ENCODE data around the gene NRXN3.
"Not testable (repeated sequence)": the region's sequence is repeated elsewhere in the genome, so short reads cannot be mapped to it uniquely, and the experiment has no call there.

Gene NRXN3

GRCh38 chr14:78445275-78445674 is 275.1 kb downstream of the NRXN3 start:
- Mint-ChIP-seq H3K27ac (no peak overlapping the region), H3K4me1 (ENCODE audit: low read depth) (peaks cover 1% of the 10 kb centered on the region), H3K9me3 (no peaks in the 10 kb centered on the region), H3K36me3 (ENCODE audit: low read depth) (no peaks in the 10 kb centered on the region), H3K27me3 (peaks cover 3% of the 10 kb centered on the region), H3K4me3 (no peak overlapping the region)
- intact Hi-C loops (cut with micrococcal nuclease) = loop anchor here (5.0 kb wide), 1 partner anchor 152 kb away; no protein-coding TSS in a partner anchor

DNA sequence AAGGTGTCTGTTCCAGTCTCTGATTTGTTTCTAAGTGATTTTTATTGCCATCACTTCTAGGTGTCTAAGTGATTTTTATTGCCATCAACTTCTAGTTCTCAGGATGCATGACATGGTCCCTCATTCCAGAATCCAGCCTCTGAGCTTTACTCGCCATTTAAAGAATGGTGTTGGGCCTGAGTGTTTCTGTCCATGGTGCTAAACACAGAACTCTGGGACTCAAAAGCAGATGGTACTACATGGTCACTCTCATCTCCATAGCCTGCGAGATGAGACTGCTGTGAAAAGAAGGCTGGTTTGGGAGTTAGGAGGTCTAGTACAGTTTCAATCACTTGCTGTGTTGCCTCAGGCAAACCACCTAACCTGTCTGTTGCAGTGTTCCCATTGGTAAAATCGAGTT is 276.6 kb downstream of the NRXN3 start:
- Mint-ChIP-seq H3K36me3 (ENCODE audit: low read depth) (no peaks in the 10 kb centered on the region), H3K9me3 (no peaks in the 10 kb centered on the region), H3K27ac (no peak overlapping the region), H3K27me3 (peaks cover 1% of the 10 kb centered on the region), H3K4me1 (ENCODE audit: low read depth) (peaks cover 14% of the 10 kb centered on the region), H3K4me3 (no peak overlapping the region)
- intact Hi-C loops (cut with micrococcal nuclease) = loop anchor here (5.0 kb wide), 1 partner anchor 150 kb away; no protein-coding TSS in a partner anchor

- H3K36me3 Mint-ChIP-seq (ENCODE audit: low read depth) = no peaks in the 10 kb centered on the region
- no peaks in the 10 kb centered on the region for H3K9me3 Mint-ChIP-seq
- peaks cover 1% of the 10 kb centered on the region for H3K27me3 Mint-ChIP-seq
- intact Hi-C loops (cut with micrococcal nuclease) = loop anchor here (2.0 to 5.0 kb wide), 2 partner anchors 118 to 149 kb away; no protein-coding TSS in a partner anchor
- H3K27ac Mint-ChIP-seq = no peak overlapping the region
- H3K4me3 Mint-ChIP-seq = no peak overlapping the region
- H3K4me1 Mint-ChIP-seq (ENCODE audit: low read depth) = peaks cover 14% of the 10 kb centered on the region
These were observed 278.3 kb downstream of the NRXN3 start for GRCh38 chr14:78448164-78449094.

DNA sequence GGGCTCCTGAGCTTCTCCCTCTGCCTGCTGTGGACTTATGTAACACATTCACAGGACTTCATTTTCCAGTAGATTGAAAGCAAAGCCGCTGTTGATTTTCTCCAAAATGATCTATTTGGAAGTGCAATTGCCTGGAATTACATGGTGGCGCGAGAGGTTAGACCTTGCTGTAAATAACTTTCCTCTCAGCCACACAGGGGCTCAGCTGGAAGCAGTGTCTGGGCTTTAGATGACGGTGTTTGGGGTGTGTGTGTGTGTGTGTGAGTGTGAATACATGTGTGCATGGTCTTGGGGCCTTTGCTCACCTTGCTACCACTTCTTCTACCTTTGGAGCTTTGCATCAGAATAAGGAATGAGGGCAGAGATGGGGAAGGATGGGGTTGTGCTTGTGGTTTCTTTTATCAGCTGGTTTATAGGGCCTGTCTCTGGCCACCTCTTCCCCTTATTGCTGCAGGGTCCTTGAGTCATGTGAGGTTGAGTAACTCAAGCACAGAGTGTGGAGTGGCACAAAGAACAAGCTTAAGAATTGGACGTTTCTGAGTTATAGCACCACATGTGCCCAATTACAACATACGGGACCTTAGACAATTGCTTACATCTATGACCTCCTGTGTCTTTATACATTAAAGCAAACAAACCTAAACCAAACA is 280.6 kb downstream of the NRXN3 start:
- H3K9me3 Mint-ChIP-seq = no peaks in the 10 kb centered on the region
- intact Hi-C loops (cut with micrococcal nuclease) = no loop called here
- peaks cover 1% of the 10 kb centered on the region for H3K27me3 Mint-ChIP-seq
- H3K4me1 Mint-ChIP-seq (ENCODE audit: low read depth) = peaks cover 14% of the 10 kb centered on the region
- no peak overlapping the region for H3K4me3 Mint-ChIP-seq
- H3K27ac Mint-ChIP-seq = no peak overlapping the region
- no peaks in the 10 kb centered on the region for H3K36me3 Mint-ChIP-seq (ENCODE audit: low read depth)

GRCh38 chr14:78451319-78451695 is 281.1 kb downstream of the NRXN3 start:
- H3K27me3 Mint-ChIP-seq = peaks cover 1% of the 10 kb centered on the region
- no peak overlapping the region for H3K4me3 Mint-ChIP-seq
- H3K4me1 Mint-ChIP-seq (ENCODE audit: low read depth) = peaks cover 14% of the 10 kb centered on the region
- H3K9me3 Mint-ChIP-seq = no peaks in the 10 kb centered on the region
- no peaks in the 10 kb centered on the region for H3K36me3 Mint-ChIP-seq (ENCODE audit: low read depth)
- intact Hi-C loops (cut with micrococcal nuclease) = no loop called here
- no peak overlapping the region for H3K27ac Mint-ChIP-seq

GRCh38 chr14:78455896-78456435 is 285.8 kb downstream of the NRXN3 start:
- Mint-ChIP-seq H3K27me3 (no peaks in the 10 kb centered on the region), H3K27ac (no peak overlapping the region), H3K4me3 (no peak overlapping the region), H3K36me3 (ENCODE audit: low read depth) (no peaks in the 10 kb centered on the region), H3K9me3 (no peaks in the 10 kb centered on the region), H3K4me1 (ENCODE audit: low read depth) (peaks cover 6% of the 10 kb centered on the region)
- intact Hi-C loops (cut with micrococcal nuclease) = no loop called here

GRCh38 chr14:78469947-78470346 is 299.8 kb downstream of the NRXN3 start:
- no peaks in the 10 kb centered on the region for H3K9me3 Mint-ChIP-seq
- no peaks in the 10 kb centered on the region for H3K36me3 Mint-ChIP-seq (ENCODE audit: low read depth)
- no peak overlapping the region for H3K4me3 Mint-ChIP-seq
- H3K27me3 Mint-ChIP-seq = no peaks in the 10 kb centered on the region
- no peak overlapping the region for H3K27ac Mint-ChIP-seq
- H3K4me1 Mint-ChIP-seq (ENCODE audit: low read depth) = no peaks in the 10 kb centered on the region
- intact Hi-C loops (cut with micrococcal nuclease) = no loop called here

DNA sequence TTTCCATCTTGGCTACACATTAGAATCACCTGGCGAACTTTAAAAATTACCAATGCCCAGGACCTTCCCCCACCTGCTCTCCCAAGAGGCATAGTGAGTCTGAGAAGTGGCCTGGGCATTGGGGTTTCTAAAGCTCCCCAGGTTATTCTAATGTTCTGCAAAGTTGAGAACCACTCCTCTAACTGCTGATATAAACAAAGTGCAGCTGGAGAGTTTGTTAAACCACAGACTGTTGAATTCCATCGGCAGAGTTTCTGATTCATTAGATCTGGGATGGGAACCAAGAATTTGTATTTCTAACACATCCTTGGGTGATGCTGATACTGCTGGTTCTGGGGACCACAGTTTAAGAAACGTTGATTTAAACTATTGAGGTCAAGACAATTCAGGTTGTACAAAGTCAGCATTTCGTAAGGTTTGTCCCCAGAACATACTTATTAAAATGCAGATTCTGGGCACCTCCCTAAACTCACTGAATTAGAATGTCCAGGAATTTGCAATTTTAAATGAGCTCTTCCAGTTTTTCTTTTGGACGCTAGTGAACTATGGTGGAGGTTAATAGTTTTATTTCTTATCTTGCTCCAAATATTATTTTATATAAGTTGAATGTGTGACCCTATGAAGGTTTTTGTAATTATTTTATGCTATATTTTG is 309.1 kb downstream of the NRXN3 start:
- H3K9me3 Mint-ChIP-seq = no peaks in the 10 kb centered on the region
- intact Hi-C loops (cut with micrococcal nuclease) = no loop called here
- H3K4me3 Mint-ChIP-seq = no peak overlapping the region
- no peaks in the 10 kb centered on the region for H3K4me1 Mint-ChIP-seq (ENCODE audit: low read depth)
- H3K27me3 Mint-ChIP-seq = no peaks in the 10 kb centered on the region
- no peak overlapping the region for H3K27ac Mint-ChIP-seq
- H3K36me3 Mint-ChIP-seq (ENCODE audit: low read depth) = no peaks in the 10 kb centered on the region

- no peaks in the 10 kb centered on the region for H3K36me3 Mint-ChIP-seq (ENCODE audit: low read depth)
- H3K27ac Mint-ChIP-seq = no peak overlapping the region
- no peak overlapping the region for H3K4me3 Mint-ChIP-seq
- H3K4me1 Mint-ChIP-seq (ENCODE audit: low read depth) = no peaks in the 10 kb centered on the region
- no peaks in the 10 kb centered on the region for H3K27me3 Mint-ChIP-seq
- intact Hi-C loops (cut with micrococcal nuclease) = no loop called here
- H3K9me3 Mint-ChIP-seq = no peaks in the 10 kb centered on the region
These were observed 313.9 kb downstream of the NRXN3 start for GRCh38 chr14:78484028-78484427.

GRCh38 chr14:78486081-78486480 is 315.9 kb downstream of the NRXN3 start:
- H3K4me3 Mint-ChIP-seq = no peak overlapping the region
- intact Hi-C loops (cut with micrococcal nuclease) = no loop called here
- H3K27ac Mint-ChIP-seq = no peak overlapping the region

GRCh38 chr14:78486621-78487020 is 316.4 kb downstream of the NRXN3 start:
- intact Hi-C loops (cut with micrococcal nuclease) = no loop called here
- Mint-ChIP-seq H3K27me3 (no peaks in the 10 kb centered on the region), H3K9me3 (no peaks in the 10 kb centered on the region), H3K4me1 (ENCODE audit: low read depth) (no peaks in the 10 kb centered on the region), H3K4me3 (no peak overlapping the region), H3K36me3 (ENCODE audit: low read depth) (no peaks in the 10 kb centered on the region), H3K27ac (no peak overlapping the region)

More at GRCh38 chr14:78486081-78486480, 315.9 kb downstream of the NRXN3 start:
- no peaks in the 10 kb centered on the region for H3K27me3 Mint-ChIP-seq
- H3K9me3 Mint-ChIP-seq = no peaks in the 10 kb centered on the region
- H3K4me1 Mint-ChIP-seq (ENCODE audit: low read depth) = no peaks in the 10 kb centered on the region
- H3K36me3 Mint-ChIP-seq (ENCODE audit: low read depth) = no peaks in the 10 kb centered on the region

DNA sequence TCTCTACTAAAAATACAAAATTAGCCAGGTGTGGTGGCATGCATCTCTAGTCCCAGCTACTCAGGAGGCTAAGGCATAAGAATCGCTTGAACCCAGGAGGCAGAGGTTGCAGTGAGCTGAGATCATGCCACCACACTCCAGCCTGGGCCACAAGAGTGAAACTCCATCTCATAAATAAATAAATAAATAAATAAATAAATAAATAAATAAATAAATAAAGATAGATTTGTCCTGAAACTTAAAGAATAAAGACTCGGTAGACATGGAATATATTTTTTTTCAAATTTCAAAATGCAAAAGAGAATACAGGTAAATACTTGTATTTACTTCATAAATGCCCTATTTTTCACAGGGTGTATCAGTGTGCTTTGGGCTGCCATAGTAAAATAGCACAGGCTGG is 317.4 kb downstream of the NRXN3 start:
- H3K36me3 Mint-ChIP-seq (ENCODE audit: low read depth); H3K4me3 Mint-ChIP-seq; H3K4me1 Mint-ChIP-seq (ENCODE audit: low read depth); intact Hi-C loops (cut with micrococcal nuclease); H3K27ac Mint-ChIP-seq; H3K9me3 Mint-ChIP-seq; H3K27me3 Mint-ChIP-seq: not testable (repeated sequence)

DNA sequence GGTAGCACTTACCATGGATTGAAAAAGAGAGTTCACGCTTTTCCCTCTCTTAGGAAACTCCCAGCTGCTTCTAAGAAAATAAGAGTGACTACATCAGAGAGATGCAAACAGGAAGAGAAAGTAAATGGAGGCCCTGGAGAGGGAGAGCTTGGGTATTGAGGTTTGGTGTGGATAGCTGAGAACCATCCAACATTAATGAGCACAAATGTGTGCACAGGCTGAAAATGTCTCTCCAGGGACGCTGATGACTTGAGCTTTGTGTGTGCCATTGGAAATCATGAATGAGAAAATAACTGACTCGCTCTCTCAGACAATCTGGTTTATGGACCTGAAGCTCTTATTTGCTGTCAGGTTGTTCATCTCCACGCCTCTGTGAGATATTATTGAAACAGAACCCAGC is 318.8 kb downstream of the NRXN3 start:
- Mint-ChIP-seq H3K4me1 (ENCODE audit: low read depth) (no peaks in the 10 kb centered on the region), H3K9me3 (no peaks in the 10 kb centered on the region), H3K27me3 (no peaks in the 10 kb centered on the region), H3K27ac (no peak overlapping the region), H3K36me3 (ENCODE audit: low read depth) (no peaks in the 10 kb centered on the region), H3K4me3 (no peak overlapping the region)
- intact Hi-C loops (cut with micrococcal nuclease) = no loop called here

DNA sequence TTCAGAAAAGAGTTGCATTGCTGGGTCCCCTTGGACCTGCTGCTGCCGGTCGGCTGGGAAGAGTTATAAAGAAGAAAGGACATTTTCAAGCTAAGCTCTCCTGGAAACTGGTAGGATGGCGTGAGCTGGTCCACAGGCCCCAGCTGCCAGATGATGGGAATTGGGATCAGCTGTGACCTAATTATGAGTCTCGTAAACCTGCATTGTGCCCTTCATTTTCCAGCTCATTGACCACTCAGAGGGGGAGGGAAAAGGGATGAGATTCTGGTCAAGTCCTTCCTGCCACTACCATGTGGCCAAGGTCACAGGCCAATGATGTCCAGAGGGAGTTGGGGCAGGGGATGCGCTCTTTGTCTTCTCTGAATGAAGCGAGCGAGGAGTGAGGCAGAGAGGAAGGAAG is 320.9 kb downstream of the NRXN3 start:
- H3K9me3 Mint-ChIP-seq = no peaks in the 10 kb centered on the region

More for the DNA sequence above, 320.9 kb downstream of the NRXN3 start:
- no peak overlapping the region for H3K27ac Mint-ChIP-seq
- no peak overlapping the region for H3K4me3 Mint-ChIP-seq
- H3K36me3 Mint-ChIP-seq (ENCODE audit: low read depth) = no peaks in the 10 kb centered on the region
- H3K4me1 Mint-ChIP-seq (ENCODE audit: low read depth) = no peaks in the 10 kb centered on the region
- intact Hi-C loops (cut with micrococcal nuclease) = no loop called here
- H3K27me3 Mint-ChIP-seq = no peaks in the 10 kb centered on the region

All from dendritic cell treated with granulocyte-macrophage colony-stimulating factor and Interleukin-4, amounts not matched to agents 40 ng/mL and 50 ng/mL, for 4 days (primary cell).